HPDE6-E6E7 (cell line): ENCODE data around the gene GFM1.
"Not testable (repeated sequence)": the region's sequence is repeated elsewhere in the genome, so short reads cannot be mapped to it uniquely, and the experiment has no call there.

Experiments
- DNase-seq: peaks from one replicate; pipeline ENCODE4 v3.0.0; 2011; ENCODE audit warnings: missing footprints; ENCODE audit errors: extremely low spot score

GFM1 gene

GRCh38 chr3:158678687-158679086, 34.4 kb downstream of the GFM1 start:
- DNase-seq, result no peak

DNA sequence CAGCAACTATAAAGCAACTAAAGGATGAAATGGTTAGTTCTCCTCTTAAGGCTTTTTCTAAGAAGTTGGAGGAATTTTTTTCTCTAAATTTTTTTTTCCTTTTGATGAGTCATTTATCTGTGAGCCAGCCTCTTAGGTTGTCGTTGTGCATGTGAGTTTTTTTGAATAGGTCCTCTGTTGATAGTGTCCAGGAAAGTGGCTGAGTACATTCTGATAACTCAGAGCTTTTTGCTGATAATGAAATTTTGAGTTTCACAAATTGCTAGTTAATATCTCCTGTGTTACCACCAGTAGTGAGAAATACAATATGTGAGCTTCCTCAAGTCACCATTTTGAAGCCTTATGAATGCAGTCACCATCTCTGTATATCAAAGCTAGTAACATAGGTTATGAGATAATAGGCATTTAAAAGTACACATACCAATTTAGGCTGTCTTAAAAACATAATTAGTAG, 35.2 kb downstream of the GFM1 start:
- no peak for DNase-seq

GRCh38 chr3:158680861-158681260, 36.5 kb downstream of the GFM1 start:
- no peak for DNase-seq

DNA sequence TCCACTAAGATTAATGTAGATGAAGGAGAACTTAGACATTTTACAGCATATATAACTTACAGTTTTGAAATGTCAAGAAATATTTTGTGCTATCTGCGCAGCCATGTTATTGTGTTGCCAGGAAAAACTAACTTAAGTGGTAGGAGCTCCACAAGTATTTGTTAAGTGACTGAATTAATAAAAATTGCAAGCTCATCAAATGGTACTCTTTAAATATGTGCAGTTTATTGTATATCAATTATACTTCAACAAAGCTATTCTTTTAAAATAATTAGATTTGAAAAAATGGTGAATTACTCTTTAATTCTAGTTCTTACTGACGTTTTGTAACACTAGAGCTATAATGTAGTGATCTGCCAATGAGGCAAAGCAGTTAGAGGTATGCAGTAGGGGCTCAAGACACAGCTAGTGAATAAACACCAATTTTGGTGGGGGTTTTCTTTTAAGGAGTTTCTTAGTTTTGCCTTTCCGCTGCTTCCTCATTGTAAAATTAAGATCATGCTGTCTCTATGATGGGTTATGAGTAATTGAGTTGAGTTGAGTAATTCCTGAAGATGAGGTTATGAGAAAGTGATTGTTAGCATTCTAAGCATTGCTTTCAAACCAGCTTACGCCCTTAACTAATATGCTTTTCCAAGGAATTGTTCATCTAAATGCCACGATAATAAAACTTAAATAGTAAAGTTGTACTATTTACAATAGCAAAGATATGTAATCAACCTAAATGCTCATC, 39.1 kb downstream of the GFM1 start:
- DNase-seq, result no peak

- DNase-seq, result no peak
Observed at GRCh38 chr3:158685159-158685558, 40.8 kb downstream of the GFM1 start.

DNA sequence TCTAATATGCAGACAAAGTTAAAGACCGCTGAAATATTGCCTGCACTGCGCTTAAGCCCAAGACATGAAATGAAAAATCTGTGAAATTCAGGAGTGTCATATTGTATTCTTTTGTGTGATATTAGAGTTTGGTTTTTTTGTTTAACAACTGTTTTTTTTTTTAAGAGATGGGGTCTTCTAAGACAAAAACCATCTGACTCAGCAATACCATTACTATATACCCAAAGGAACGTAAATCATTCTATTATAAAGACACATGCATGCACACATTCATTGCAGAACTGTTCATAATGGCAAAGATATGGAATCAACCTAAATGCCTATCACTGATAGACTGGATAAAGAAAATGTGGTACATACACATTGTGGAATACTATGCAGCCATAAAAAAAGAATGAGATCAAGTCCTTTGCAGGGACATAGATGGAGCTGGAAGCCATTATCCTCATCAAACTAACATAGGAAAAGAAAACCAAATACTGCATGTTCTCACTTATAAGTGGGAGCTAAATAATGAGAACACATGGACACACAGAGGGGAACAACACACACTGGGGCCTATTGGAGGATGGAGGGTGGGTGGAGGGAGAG, 49.6 kb downstream of the GFM1 start:
- DNase-seq, result not testable (repeated sequence)

DNA sequence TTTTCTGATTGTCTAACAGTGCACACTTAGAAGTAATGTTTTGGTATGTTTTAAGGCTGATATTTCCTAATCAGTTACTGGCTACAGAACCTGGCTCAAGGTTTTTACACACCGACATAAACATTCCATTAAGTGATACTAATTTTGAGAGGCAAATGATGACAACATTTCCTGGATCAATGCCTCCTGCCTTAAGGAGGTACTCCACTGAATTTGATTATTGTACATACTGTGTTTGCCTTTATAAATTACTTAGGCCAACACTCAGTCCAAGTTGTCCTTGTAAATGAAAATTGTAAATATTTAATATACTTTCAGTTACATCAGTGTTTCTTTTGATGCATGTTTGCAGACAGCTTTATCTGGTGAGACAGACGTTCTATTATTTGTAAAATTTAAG, 52.3 kb downstream of the GFM1 start:
- no peak for DNase-seq

- DNase-seq, result no peak
Observed at GRCh38 chr3:158700559-158700958, 56.2 kb downstream of the GFM1 start.

- DNase-seq, result no peak
Observed at GRCh38 chr3:158701420-158702065, 57.2 kb downstream of the GFM1 start.

- no peak for DNase-seq
Observed at GRCh38 chr3:158702815-158703481, 58.6 kb downstream of the GFM1 start.

DNA sequence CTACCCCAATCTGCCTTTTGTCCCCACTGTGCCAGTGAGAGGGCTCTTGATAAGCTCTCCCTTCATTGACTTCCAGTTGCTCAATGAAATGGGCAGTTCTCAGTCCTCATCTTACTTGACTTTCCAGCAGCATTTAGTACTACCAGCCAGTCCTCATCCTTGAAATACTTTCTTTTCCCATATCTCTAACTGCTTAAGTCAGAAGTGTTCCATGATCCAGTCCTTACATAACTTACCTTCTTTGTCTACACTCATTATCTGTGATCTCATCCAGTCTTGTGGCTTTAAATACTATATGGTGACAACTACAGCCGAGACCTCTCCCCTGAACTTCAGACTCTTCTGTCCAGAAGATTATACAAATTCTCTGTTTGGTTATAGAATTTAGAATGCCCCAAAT, 59.2 kb downstream of the GFM1 start:
- DNase-seq, result no peak

- DNase-seq, result no peak
Observed at GRCh38 chr3:158709666-158710083, 65.3 kb downstream of the GFM1 start.

DNA sequence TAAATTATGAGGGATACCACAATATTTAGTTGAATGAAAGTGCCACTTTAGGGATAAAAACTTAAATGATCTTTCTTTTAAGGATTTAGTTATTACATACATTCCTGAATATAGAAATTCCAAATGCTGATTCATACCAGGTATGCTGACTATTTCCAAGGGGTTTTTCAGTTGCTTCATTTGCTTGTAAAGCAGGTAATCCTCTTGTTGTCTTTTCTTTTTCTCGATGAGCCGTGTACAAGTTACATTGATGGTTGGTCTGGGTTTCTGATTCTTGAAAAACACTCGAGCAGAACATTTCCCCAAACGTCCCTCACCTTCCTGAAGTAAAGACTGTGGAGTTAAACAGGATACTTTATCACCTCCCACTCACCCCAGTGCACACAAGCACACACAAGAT, 66.3 kb downstream of the GFM1 start:
- no peak for DNase-seq

DNA sequence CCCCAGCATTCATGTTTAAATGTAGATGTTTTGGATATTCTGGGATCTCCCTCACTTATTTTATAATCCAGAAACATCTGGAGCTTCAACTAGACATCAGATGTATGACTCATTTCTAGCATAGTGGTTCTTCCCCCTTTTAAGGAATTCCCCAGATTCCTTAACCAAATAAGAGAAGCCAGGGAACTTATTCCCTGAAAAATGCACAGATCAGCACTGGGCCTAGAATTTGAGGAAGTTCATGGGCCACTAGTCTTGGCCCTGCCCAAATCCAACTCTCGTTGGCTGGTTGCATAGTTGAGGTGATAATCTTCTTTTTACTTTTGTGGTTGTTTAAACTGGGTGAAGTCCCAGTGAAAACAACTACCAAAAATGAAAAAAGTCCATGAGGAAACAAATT, 67.6 kb downstream of the GFM1 start:
- no peak for DNase-seq

GRCh38 chr3:158712443-158712842, 68.1 kb downstream of the GFM1 start:
- no peak for DNase-seq

GRCh38 chr3:158713094-158713499, 68.8 kb downstream of the GFM1 start:
- DNase-seq, result no peak

GRCh38 chr3:158717576-158717975, 73.2 kb downstream of the GFM1 start:
- no peak for DNase-seq

DNA sequence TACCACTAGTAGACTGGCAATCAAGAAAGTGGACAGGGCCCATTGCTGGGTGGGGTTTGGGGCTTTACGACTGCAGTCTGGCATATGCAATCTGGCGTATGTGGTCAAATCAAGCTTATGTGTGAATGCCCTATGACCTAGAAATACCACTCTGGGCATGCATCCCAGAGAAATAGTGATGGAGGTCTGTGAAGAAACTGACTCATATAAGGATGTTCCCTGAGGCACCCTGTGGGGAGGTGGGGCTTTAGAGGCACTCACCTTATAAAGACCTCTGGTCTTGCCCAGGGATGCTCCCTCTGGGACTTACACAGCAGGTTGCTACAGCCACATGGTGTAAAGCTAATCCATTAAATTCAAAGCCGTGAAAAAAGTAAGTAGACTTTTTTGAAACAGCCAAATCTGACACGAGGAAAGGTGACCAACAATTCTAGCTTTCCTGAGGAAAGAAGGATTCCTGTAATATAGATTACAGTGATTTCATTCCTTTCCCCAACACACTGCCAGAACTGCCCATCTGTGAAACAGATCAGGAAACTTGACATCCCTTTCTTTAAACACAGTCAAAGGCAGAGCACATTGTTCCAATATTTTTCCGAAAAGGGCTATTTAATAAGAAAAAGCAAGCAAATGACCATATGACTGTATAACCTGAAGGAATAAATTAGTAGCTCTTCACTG, 74.3 kb downstream of the GFM1 start:
- no peak for DNase-seq

GRCh38 chr3:158722108-158722507, 77.8 kb downstream of the GFM1 start:
- DNase-seq, result no peak

DNA sequence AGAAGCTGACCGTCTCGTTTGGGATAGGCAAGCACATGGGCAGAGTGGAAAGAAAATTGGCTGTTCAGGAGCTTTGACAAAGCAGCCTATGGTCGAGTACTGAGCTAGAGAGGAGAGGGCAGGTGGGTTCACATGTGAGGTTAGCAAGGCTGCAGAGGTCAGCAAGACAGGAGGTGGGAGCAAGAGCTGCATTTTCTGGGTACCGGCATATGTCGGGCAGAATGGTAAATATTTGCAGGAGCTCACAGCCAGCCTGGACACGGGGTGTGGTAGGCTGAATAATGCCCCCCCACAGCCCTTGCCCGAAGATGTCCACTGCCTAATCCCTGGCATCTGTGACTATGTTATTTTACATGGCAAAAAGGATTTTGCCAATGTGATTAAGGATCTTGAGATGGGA, 79.7 kb downstream of the GFM1 start:
- DNase-seq, result no peak

DNA sequence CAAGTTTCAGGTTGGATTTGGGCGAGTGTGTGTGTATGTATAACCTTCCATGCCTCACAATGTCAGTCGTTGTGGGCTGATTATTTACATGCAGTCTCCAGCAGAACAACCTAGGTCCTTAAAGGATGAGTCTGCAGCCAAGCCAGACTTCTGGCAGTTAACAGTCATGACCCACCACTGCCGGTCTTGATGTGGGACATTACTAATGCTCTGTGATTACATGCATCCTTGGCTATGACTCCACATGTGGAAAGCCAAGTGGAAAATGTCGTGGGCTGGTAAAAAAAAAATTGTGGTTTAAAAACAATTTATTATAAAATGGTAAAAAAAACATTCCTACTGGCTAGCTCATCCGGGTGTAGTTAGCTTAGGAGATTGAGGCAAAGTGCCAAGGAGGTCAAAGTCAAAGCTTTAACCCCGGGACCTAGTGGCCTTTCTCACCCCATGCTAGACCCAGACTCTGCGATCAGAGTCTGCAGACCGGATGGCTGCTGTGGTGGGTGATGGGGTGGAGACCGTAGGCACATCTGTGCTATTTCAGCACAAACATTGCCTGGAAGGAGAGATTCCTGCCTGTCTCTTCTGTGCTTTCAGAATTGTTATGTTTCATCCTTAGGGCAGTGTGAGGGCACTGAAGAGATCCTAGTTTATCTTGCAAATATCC, 81.2 kb downstream of the GFM1 start:
- no peak for DNase-seq
